Activated CD4-positive, alpha-beta T cell treated with anti-CD3 and anti-CD28 coated beads, Interleukin-2, amount 10 ng/mL, durations not matched to agents 7 days and 5 days (primary cell): ENCODE measurements around the gene PCMT1. TPM values are rescaled to one million over a fixed set of nuclear protein-coding genes. Genes with fewer than 3 reads are reported as not detected.
"Not testable (repeated sequence)": the region's sequence is repeated elsewhere in the genome, so short reads cannot be mapped to it uniquely, and the experiment has no call there.

ENCODE experiments used
- CTCF ChIA-PET: fragments of 350-600 bp; sonication (Branson Sonifier 250); formaldehyde crosslinking; loops from one replicate; lab custom pipeline; 2021; ENCODE audit warnings: antibody characterized with exemption; lab: Charles Lee
- POLR2A ChIA-PET: fragments of 350-600 bp; sonication (Branson Sonifier 250); formaldehyde crosslinking; loops from one replicate; lab custom pipeline; 2021; ENCODE audit warnings: antibody characterized with exemption; lab: Charles Lee
- DNase-seq: peaks from one replicate; pipeline ENCODE4 v3.0.0-alpha.2; 2020
- H3K27ac Mint-ChIP-seq: one replicate; pipeline ENCODE4 v1.8.0; 2021; ENCODE audit warnings: mild to moderate bottlenecking, moderate library complexity, mixed read lengths
- H3K27me3 Mint-ChIP-seq: one replicate; pipeline ENCODE4 v1.8.0; 2021; ENCODE audit warnings: mixed read lengths
- H3K36me3 Mint-ChIP-seq: one replicate; pipeline ENCODE4 v1.8.0; 2021; ENCODE audit warnings: low read depth, mixed read lengths
- H3K4me1 Mint-ChIP-seq: one replicate; pipeline ENCODE4 v1.8.0; 2021; ENCODE audit warnings: mixed read lengths
- H3K4me3 Mint-ChIP-seq: one replicate; pipeline ENCODE4 v1.8.0; 2021; ENCODE audit warnings: mild to moderate bottlenecking, moderate library complexity, mixed read lengths
- H3K9me3 Mint-ChIP-seq: one replicate; pipeline ENCODE4 v1.8.0; 2021; ENCODE audit warnings: mixed read lengths
- total RNA-seq, 2 experiments: library from RNA; stranded (reverse); gene quantifications; one replicate each; pipeline ENCODE4 v1.2.3, GENCODE V29; 2021

The PCMT1 gene
- total RNA-seq, 2 experiments from 2014 or later, result 86.2 to 93.9 TPM

- Mint-ChIP-seq H3K9me3 (no peaks in the 10 kb centered on the region), H3K27ac (no peak overlapping the region), H3K27me3 (peaks cover 6% of the 10 kb centered on the region), H3K4me3 (no peak overlapping the region), H3K36me3 (no peaks in the 10 kb centered on the region), H3K4me1 (peaks cover 41% of the 10 kb centered on the region)
- DNase-seq, result no peak
- ChIA-PET POLR2A (no interaction called here), CTCF (interaction anchor here (1.1 kb wide), 1 partner anchor 12 kb away, joined by 4 read pairs; no protein-coding TSS in a partner anchor)
Measured at GRCh38 chr6:149851461-149852110, 102.0 kb downstream of the PCMT1 start.

DNA sequence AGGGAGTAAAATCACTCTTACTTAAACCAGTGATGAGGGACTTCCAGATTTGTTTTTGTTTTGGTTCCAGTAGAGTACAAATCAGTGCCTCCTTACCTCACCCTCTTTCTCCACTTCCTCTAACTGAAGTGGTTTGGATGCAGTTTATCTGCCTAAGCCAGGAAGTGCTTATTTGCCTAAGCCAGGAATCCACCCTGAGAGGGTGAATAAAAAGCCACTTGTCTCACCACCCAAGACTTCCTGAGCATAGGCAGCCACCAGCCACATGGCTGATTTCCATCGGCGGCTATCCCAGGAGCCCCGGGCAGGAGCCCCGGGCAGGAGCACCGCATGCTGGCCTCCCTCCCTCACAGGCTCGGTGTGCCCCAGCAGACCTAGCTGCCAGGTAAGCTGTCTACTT, 102.6 kb downstream of the PCMT1 start:
- Mint-ChIP-seq H3K4me3 (no peak overlapping the region), H3K4me1 (peaks cover 41% of the 10 kb centered on the region), H3K27ac (no peak overlapping the region), H3K36me3 (no peaks in the 10 kb centered on the region), H3K9me3 (no peaks in the 10 kb centered on the region), H3K27me3 (peaks cover 6% of the 10 kb centered on the region)
- peak; percentile 36 for DNase-seq
- ChIA-PET CTCF (no interaction called here), POLR2A (no interaction called here)

GRCh38 chr6:149852881-149853280, 103.3 kb downstream of the PCMT1 start:
- ChIA-PET POLR2A (no interaction called here), CTCF (interaction anchor here (1.2 kb wide), 1 partner anchor 41 kb away, joined by 3 read pairs; no protein-coding TSS in a partner anchor)
- peak; percentile 36 for DNase-seq
- Mint-ChIP-seq H3K27me3 (peaks cover 6% of the 10 kb centered on the region), H3K36me3 (no peaks in the 10 kb centered on the region), H3K4me3 (no peak overlapping the region), H3K9me3 (no peaks in the 10 kb centered on the region), H3K4me1 (peaks cover 41% of the 10 kb centered on the region), H3K27ac (peak overlapping the region; percentile 61)

DNA sequence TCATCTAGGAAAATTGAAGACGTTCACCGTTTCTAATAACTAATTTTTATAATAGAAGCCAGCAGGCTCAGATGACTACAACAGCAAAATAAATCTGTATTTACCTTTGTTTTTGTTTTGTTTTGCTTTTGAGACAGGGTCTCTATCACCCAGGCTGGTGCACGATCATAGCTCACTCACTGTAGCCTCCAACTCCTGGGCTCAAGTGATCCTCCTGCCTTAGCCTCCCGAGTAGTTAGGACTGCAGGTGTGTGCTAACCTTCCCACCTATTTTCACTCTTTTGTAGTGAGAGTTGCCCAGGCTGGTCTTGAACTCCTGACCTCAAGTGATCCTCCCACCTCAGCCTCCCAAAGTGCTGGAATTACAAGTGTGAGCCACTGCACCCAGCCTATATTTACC, 104.5 kb downstream of the PCMT1 start:
- peaks cover 41% of the 10 kb centered on the region for H3K4me1 Mint-ChIP-seq
- POLR2A ChIA-PET, H3K9me3 Mint-ChIP-seq, H3K4me3 Mint-ChIP-seq, DNase-seq, H3K27ac Mint-ChIP-seq, H3K27me3 Mint-ChIP-seq, H3K36me3 Mint-ChIP-seq: not testable (repeated sequence)
- CTCF ChIA-PET, result interaction anchor here (1.2 kb wide), 1 partner anchor 42 kb away, joined by 3 read pairs; no protein-coding TSS in a partner anchor

- Mint-ChIP-seq H3K9me3 (no peaks in the 10 kb centered on the region), H3K36me3 (no peaks in the 10 kb centered on the region), H3K27me3 (peaks cover 4% of the 10 kb centered on the region), H3K4me1 (peaks cover 41% of the 10 kb centered on the region), H3K27ac (no peak overlapping the region), H3K4me3 (no peak overlapping the region)
- DNase-seq, result no peak
- CTCF ChIA-PET, result no interaction called here
- POLR2A ChIA-PET, result no interaction called here
Measured at GRCh38 chr6:149854532-149854931, 105.0 kb downstream of the PCMT1 start.

DNA sequence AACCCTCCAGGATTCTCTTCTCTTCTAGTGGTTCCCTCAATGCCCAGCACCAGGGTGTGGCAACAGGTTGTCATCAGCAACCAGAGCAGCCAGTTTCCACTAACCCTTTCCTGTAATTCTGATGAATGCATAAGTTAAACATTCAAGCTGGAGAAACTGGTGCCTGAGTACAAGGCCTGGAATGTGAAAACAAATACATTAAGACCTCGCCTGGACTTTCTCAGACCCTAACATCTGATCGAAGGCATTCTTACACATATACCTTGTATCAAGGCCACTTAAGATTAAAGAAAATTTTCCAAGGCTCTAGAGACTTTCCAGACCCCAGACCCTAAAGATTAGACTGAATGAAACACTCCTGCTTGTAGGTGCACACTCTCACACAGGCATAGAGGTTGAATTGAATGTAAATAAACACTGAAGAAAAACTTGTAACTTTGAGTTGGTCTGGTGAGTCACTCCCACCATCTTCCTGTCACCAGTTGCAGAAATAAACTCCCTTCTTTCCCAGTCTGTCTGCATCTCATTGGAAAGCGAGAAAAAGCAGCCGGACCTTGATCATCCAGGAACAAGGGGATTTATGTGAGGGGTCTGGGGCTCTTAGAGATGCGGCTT, 105.6 kb downstream of the PCMT1 start:
- Mint-ChIP-seq H3K4me3 (no peak overlapping the region), H3K4me1 (peaks cover 41% of the 10 kb centered on the region), H3K27me3 (no peaks in the 10 kb centered on the region), H3K27ac (no peak overlapping the region), H3K9me3 (no peaks in the 10 kb centered on the region), H3K36me3 (no peaks in the 10 kb centered on the region)
- DNase-seq, result no peak
- ChIA-PET POLR2A (no interaction called here), CTCF (no interaction called here)

- Mint-ChIP-seq H3K4me1 (peaks cover 41% of the 10 kb centered on the region), H3K27ac (no peak overlapping the region), H3K4me3 (no peak overlapping the region), H3K36me3 (no peaks in the 10 kb centered on the region), H3K27me3 (peaks cover 2% of the 10 kb centered on the region), H3K9me3 (no peaks in the 10 kb centered on the region)
- CTCF ChIA-PET, result interaction anchor here (0.9 kb wide), 1 partner anchor 106 kb away, joined by 3 read pairs; no protein-coding TSS in a partner anchor
- DNase-seq, result no peak
- POLR2A ChIA-PET, result no interaction called here
Measured at GRCh38 chr6:149855741-149856140, 106.2 kb downstream of the PCMT1 start.

- H3K4me3 Mint-ChIP-seq, result no peak overlapping the region
- no peak overlapping the region for H3K27ac Mint-ChIP-seq
- POLR2A ChIA-PET, result no interaction called here
- peaks cover 39% of the 10 kb centered on the region for H3K4me1 Mint-ChIP-seq
- H3K36me3 Mint-ChIP-seq, result no peaks in the 10 kb centered on the region
- H3K9me3 Mint-ChIP-seq, result no peaks in the 10 kb centered on the region
- H3K27me3 Mint-ChIP-seq, result peaks cover 7% of the 10 kb centered on the region
- CTCF ChIA-PET, result interaction anchor here (0.9 kb wide), 1 partner anchor 105 kb away, joined by 3 read pairs; no protein-coding TSS in a partner anchor
- DNase-seq, result no peak
Measured at GRCh38 chr6:149856256-149856994, 106.9 kb downstream of the PCMT1 start.

DNA sequence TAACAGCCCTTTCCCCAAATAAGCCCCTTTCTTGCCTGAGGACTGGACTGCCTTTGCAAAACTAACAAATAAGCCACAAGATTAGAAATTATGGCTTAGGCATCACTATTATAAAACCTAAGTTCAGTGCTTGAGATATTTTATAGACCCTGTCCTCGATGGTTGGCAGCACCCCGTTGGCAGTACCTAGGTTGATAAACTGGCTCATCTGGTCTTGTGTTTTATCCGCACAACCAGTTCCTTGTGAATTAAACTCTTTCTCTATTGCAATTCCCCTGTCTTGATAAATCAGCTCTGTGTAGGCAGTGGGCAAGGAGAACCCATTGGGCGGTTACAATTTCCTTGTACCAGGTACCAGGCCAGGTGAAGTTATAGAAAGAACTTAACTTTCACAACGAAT, 108.0 kb downstream of the PCMT1 start:
- H3K27me3 Mint-ChIP-seq, result peaks cover 13% of the 10 kb centered on the region
- no peaks in the 10 kb centered on the region for H3K36me3 Mint-ChIP-seq
- no peak overlapping the region for H3K4me3 Mint-ChIP-seq
- ChIA-PET POLR2A (no interaction called here), CTCF (no interaction called here)
- no peak overlapping the region for H3K27ac Mint-ChIP-seq
- H3K9me3 Mint-ChIP-seq, result no peaks in the 10 kb centered on the region
- H3K4me1 Mint-ChIP-seq, result peaks cover 35% of the 10 kb centered on the region
- no peak for DNase-seq

- Mint-ChIP-seq H3K36me3 (no peaks in the 10 kb centered on the region), H3K27ac (no peak overlapping the region), H3K27me3 (peaks cover 17% of the 10 kb centered on the region), H3K4me3 (no peak overlapping the region), H3K9me3 (no peaks in the 10 kb centered on the region), H3K4me1 (peaks cover 29% of the 10 kb centered on the region)
- DNase-seq, result no peak
- CTCF ChIA-PET, result no interaction called here
- POLR2A ChIA-PET, result no interaction called here
Measured at GRCh38 chr6:149859368-149859767, 109.8 kb downstream of the PCMT1 start.

- ChIA-PET POLR2A (no interaction called here), CTCF (no interaction called here)
- Mint-ChIP-seq H3K4me3 (no peak overlapping the region), H3K4me1 (peaks cover 26% of the 10 kb centered on the region), H3K27me3 (peaks cover 17% of the 10 kb centered on the region), H3K27ac (no peak overlapping the region), H3K36me3 (no peaks in the 10 kb centered on the region), H3K9me3 (no peaks in the 10 kb centered on the region)
- no peak for DNase-seq
Measured at GRCh38 chr6:149859938-149860337, 110.4 kb downstream of the PCMT1 start.

GRCh38 chr6:149860513-149860833, 110.9 kb downstream of the PCMT1 start:
- ChIA-PET POLR2A (no interaction called here), CTCF (no interaction called here)
- no peak overlapping the region for H3K27ac Mint-ChIP-seq
- H3K36me3 Mint-ChIP-seq, result no peaks in the 10 kb centered on the region
- H3K4me1 Mint-ChIP-seq, result peaks cover 25% of the 10 kb centered on the region
- DNase-seq, result no peak
- H3K4me3 Mint-ChIP-seq, result no peak overlapping the region
- no peaks in the 10 kb centered on the region for H3K9me3 Mint-ChIP-seq
- H3K27me3 Mint-ChIP-seq, result peaks cover 17% of the 10 kb centered on the region
